HL-60 (cell line): ENCODE measurements around the gene PTPRQ.

Experiments used
- GABPA ChIP-seq: IDR thresholded peaks from 2 replicates; pipeline ENCODE4 v1.6.1; 2012; ENCODE audit warnings: low read depth
- POLR2AphosphoS5 ChIP-seq: IDR thresholded peaks from 2 replicates; pipeline ENCODE4 v1.6.1; 2012; ENCODE audit warnings: low read depth
- TF ChIP-seq, protein P1 (sequence below): IDR thresholded peaks from one replicate; pipeline ENCODE4 v1.5.1; 2011; ENCODE audit warnings: low read length, control low read depth, inconsistent platforms; ENCODE audit not compliant: insufficient read depth
- TF ChIP-seq, protein P2 (sequence below): IDR thresholded peaks from 2 replicates; pipeline ENCODE4 v1.6.1; 2012; ENCODE audit warnings: low read depth; ENCODE audit not compliant: insufficient replicate concordance

DNA sequence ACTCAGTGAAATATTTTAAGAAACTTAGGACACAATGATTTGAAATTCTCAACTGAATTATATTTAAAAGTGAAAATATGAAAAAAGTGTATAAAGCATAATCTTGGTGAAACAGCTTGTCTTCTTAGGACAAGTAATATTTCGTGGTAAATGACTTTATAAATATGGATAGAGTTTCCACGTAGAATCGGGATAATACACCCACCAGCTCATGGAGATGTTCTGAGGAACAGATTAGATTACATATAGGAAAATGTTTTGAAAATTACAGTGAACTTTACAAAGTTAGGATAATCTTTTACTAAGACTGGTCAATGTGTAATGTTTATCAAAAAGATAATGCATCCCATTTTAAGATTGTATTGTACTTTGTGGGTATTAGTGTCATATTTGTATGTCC, 237.8 kb downstream of the PTPRQ start:
- TF ChIP-seq, protein P1, sequence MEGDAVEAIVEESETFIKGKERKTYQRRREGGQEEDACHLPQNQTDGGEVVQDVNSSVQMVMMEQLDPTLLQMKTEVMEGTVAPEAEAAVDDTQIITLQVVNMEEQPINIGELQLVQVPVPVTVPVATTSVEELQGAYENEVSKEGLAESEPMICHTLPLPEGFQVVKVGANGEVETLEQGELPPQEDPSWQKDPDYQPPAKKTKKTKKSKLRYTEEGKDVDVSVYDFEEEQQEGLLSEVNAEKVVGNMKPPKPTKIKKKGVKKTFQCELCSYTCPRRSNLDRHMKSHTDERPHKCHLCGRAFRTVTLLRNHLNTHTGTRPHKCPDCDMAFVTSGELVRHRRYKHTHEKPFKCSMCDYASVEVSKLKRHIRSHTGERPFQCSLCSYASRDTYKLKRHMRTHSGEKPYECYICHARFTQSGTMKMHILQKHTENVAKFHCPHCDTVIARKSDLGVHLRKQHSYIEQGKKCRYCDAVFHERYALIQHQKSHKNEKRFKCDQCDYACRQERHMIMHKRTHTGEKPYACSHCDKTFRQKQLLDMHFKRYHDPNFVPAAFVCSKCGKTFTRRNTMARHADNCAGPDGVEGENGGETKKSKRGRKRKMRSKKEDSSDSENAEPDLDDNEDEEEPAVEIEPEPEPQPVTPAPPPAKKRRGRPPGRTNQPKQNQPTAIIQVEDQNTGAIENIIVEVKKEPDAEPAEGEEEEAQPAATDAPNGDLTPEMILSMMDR = no peak
- TF ChIP-seq, protein P2, sequence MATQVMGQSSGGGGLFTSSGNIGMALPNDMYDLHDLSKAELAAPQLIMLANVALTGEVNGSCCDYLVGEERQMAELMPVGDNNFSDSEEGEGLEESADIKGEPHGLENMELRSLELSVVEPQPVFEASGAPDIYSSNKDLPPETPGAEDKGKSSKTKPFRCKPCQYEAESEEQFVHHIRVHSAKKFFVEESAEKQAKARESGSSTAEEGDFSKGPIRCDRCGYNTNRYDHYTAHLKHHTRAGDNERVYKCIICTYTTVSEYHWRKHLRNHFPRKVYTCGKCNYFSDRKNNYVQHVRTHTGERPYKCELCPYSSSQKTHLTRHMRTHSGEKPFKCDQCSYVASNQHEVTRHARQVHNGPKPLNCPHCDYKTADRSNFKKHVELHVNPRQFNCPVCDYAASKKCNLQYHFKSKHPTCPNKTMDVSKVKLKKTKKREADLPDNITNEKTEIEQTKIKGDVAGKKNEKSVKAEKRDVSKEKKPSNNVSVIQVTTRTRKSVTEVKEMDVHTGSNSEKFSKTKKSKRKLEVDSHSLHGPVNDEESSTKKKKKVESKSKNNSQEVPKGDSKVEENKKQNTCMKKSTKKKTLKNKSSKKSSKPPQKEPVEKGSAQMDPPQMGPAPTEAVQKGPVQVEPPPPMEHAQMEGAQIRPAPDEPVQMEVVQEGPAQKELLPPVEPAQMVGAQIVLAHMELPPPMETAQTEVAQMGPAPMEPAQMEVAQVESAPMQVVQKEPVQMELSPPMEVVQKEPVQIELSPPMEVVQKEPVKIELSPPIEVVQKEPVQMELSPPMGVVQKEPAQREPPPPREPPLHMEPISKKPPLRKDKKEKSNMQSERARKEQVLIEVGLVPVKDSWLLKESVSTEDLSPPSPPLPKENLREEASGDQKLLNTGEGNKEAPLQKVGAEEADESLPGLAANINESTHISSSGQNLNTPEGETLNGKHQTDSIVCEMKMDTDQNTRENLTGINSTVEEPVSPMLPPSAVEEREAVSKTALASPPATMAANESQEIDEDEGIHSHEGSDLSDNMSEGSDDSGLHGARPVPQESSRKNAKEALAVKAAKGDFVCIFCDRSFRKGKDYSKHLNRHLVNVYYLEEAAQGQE = no peak
- no peak for TF ChIP-seq POLR2AphosphoS5
- TF ChIP-seq GABPA = no peak
